ENCODE data around the gene RAB38.

The RAB38 gene

GRCh38 chr11:88179141-88179540, 3.9 kb upstream of the RAB38 start:
- Histone ChIP-seq H3K27ac (ENCODE audit: low read depth, low read length) (no peak overlapping the region), H3K36me3 (ENCODE audit: control insufficient read depth in 1 of 2, insufficient read depth in 2 of 2, low read length in 2 of 2) (no peaks in the 10 kb centered on the region), H3K4me1 (ENCODE audit: control insufficient read depth in 1 of 2, insufficient read depth in 2 of 2, low read length in 2 of 2) (peaks cover under 1 to 7% of the 10 kb centered on the region in 2 experiments), H2BK12ac (ENCODE audit: low read length) (no peak overlapping the region), H3K9me3 (ENCODE audit: insufficient read depth, low read depth, low read length) (no peaks in the 10 kb centered on the region), H2AFZ (ENCODE audit: insufficient read depth, low read length, poor library complexity) (no peak overlapping the region), H3K9ac (ENCODE audit: low read length) (no peak overlapping the region), H3K4ac (ENCODE audit: low read depth, low read length) (no peak overlapping the region), H3K14ac (ENCODE audit: low read length) (no peak overlapping the region), H3K18ac (ENCODE audit: low read length) (no peak overlapping the region), H3K4me3 (ENCODE audit: low read depth, low read length) (no peak overlapping the region), H4K8ac (ENCODE audit: low read depth, low read length) (no peak overlapping the region), H2AK5ac (ENCODE audit: low read length) (no peak overlapping the region), H3K79me1 (ENCODE audit: low read length) (no peaks in the 10 kb centered on the region), H3K27me3 (ENCODE audit: insufficient read depth, low read length) (no peaks in the 10 kb centered on the region), H3K79me2 (ENCODE audit: control insufficient read depth, insufficient read depth, low read length, poor library complexity) (no peaks in the 10 kb centered on the region), H4K12ac (ENCODE audit: low read depth, low read length) (no peak overlapping the region), H3K4me2 (ENCODE audit: low read length) (no peak overlapping the region), H2BK120ac (ENCODE audit: insufficient read depth, low read length, poor library complexity) (no peak overlapping the region), H3K23ac (ENCODE audit: low read length) (no peak overlapping the region), H4K91ac (ENCODE audit: low read depth, low read length) (no peak overlapping the region), H2BK5ac (ENCODE audit: low read depth, low read length, poor library complexity) (no peak overlapping the region)
- WGBS (ENCODE audit: extremely low coverage, insufficient coverage, insufficient read length) = no CpG with 5 or more reads among the region's 2 CpGs
- no peak for DNase-seq

GRCh38 chr11:88178191-88178590, 2.9 kb upstream of the RAB38 start:
- H3K4me3 ChIP-seq (ENCODE audit: low read depth, low read length) = no peak overlapping the region
- no peak overlapping the region for H3K9ac ChIP-seq (ENCODE audit: low read length)
- no peak overlapping the region for H3K4ac ChIP-seq (ENCODE audit: low read depth, low read length)
- H3K27ac ChIP-seq (ENCODE audit: low read depth, low read length) = no peak overlapping the region
- H3K9me3 ChIP-seq (ENCODE audit: insufficient read depth, low read depth, low read length) = no peaks in the 10 kb centered on the region
- H2BK120ac ChIP-seq (ENCODE audit: insufficient read depth, low read length, poor library complexity) = no peak overlapping the region
- no CpG with 5 or more reads among the region's 4 CpGs for WGBS (ENCODE audit: extremely low coverage, insufficient coverage, insufficient read length)
- no peak overlapping the region for H3K18ac ChIP-seq (ENCODE audit: low read length)
- no peaks in the 10 kb centered on the region for H3K79me2 ChIP-seq (ENCODE audit: control insufficient read depth, insufficient read depth, low read length, poor library complexity)
- H4K12ac ChIP-seq (ENCODE audit: low read depth, low read length) = no peak overlapping the region
- H2AFZ ChIP-seq (ENCODE audit: insufficient read depth, low read length, poor library complexity) = no peak overlapping the region
- no peak overlapping the region for H2BK5ac ChIP-seq (ENCODE audit: low read depth, low read length, poor library complexity)
- no peak for DNase-seq
- H3K14ac ChIP-seq (ENCODE audit: low read length) = no peak overlapping the region
- H3K4me2 ChIP-seq (ENCODE audit: low read length) = no peak overlapping the region
- no peak overlapping the region for H4K91ac ChIP-seq (ENCODE audit: low read depth, low read length)
- no peak overlapping the region for H2AK5ac ChIP-seq (ENCODE audit: low read length)
- H3K4me1 ChIP-seq (ENCODE audit: control insufficient read depth in 1 of 2, insufficient read depth in 2 of 2, low read length in 2 of 2) = peaks cover 3 to 7% of the 10 kb centered on the region in 2 experiments
- no peak overlapping the region for H4K8ac ChIP-seq (ENCODE audit: low read depth, low read length)
- no peak overlapping the region for H3K23ac ChIP-seq (ENCODE audit: low read length)
- H3K27me3 ChIP-seq (ENCODE audit: insufficient read depth, low read length) = no peaks in the 10 kb centered on the region
- H2BK12ac ChIP-seq (ENCODE audit: low read length) = no peak overlapping the region
- no peaks in the 10 kb centered on the region for H3K36me3 ChIP-seq (ENCODE audit: control insufficient read depth in 1 of 2, insufficient read depth in 2 of 2, low read length in 2 of 2)
- H3K79me1 ChIP-seq (ENCODE audit: low read length) = no peaks in the 10 kb centered on the region

GRCh38 chr11:88175569-88176075, 379 bp upstream of the RAB38 start:
- WGBS (ENCODE audit: extremely low coverage, insufficient coverage, insufficient read length) = no CpG with 5 or more reads among the region's 15 CpGs
- no peaks in the 10 kb centered on the region for H3K79me1 ChIP-seq (ENCODE audit: low read length)
- H3K9ac ChIP-seq (ENCODE audit: low read length) = no peak overlapping the region
- no peak overlapping the region for H3K14ac ChIP-seq (ENCODE audit: low read length)
- H4K91ac ChIP-seq (ENCODE audit: low read depth, low read length) = no peak overlapping the region
- peaks cover 6 to 12% of the 10 kb centered on the region in 2 experiments for H3K4me1 ChIP-seq (ENCODE audit: control insufficient read depth in 1 of 2, insufficient read depth in 2 of 2, low read length in 2 of 2)
- H2BK5ac ChIP-seq (ENCODE audit: low read depth, low read length, poor library complexity) = no peak overlapping the region
- peak overlapping the region; percentile 100 for H3K4me2 ChIP-seq (ENCODE audit: low read length)
- H3K9me3 ChIP-seq (ENCODE audit: insufficient read depth, low read depth, low read length) = no peaks in the 10 kb centered on the region
- no peak overlapping the region for H2AK5ac ChIP-seq (ENCODE audit: low read length)
- H3K27ac ChIP-seq (ENCODE audit: low read depth, low read length) = no peak overlapping the region
- DNase-seq = no peak
- no peak overlapping the region for H3K18ac ChIP-seq (ENCODE audit: low read length)
- H3K27me3 ChIP-seq (ENCODE audit: insufficient read depth, low read length) = no peaks in the 10 kb centered on the region
- H2AFZ ChIP-seq (ENCODE audit: insufficient read depth, low read length, poor library complexity) = no peak overlapping the region
- no peaks in the 10 kb centered on the region for H3K79me2 ChIP-seq (ENCODE audit: control insufficient read depth, insufficient read depth, low read length, poor library complexity)
- H3K23ac ChIP-seq (ENCODE audit: low read length) = no peak overlapping the region
- no peak overlapping the region for H2BK12ac ChIP-seq (ENCODE audit: low read length)
- H3K4me3 ChIP-seq (ENCODE audit: low read depth, low read length) = no peak overlapping the region
- H3K4ac ChIP-seq (ENCODE audit: low read depth, low read length) = no peak overlapping the region
- no peak overlapping the region for H4K12ac ChIP-seq (ENCODE audit: low read depth, low read length)
- H3K36me3 ChIP-seq (ENCODE audit: control insufficient read depth in 1 of 2, insufficient read depth in 2 of 2, low read length in 2 of 2) = no peaks in the 10 kb centered on the region
- H2BK120ac ChIP-seq (ENCODE audit: insufficient read depth, low read length, poor library complexity) = no peak overlapping the region
- no peak overlapping the region for H4K8ac ChIP-seq (ENCODE audit: low read depth, low read length)

- no peaks in the 10 kb centered on the region for H3K9me3 ChIP-seq (ENCODE audit: insufficient read depth, low read depth, low read length)
- no CpG with 5 or more reads among the region's 3 CpGs for WGBS (ENCODE audit: extremely low coverage, insufficient coverage, insufficient read length)
- H2AK5ac ChIP-seq (ENCODE audit: low read length) = no peak overlapping the region
- H3K4ac ChIP-seq (ENCODE audit: low read depth, low read length) = no peak overlapping the region
- H2BK5ac ChIP-seq (ENCODE audit: low read depth, low read length, poor library complexity) = no peak overlapping the region
- H3K4me1 ChIP-seq (ENCODE audit: control insufficient read depth in 1 of 2, insufficient read depth in 2 of 2, low read length in 2 of 2) = peaks cover 6 to 12% of the 10 kb centered on the region in 2 experiments
- no peaks in the 10 kb centered on the region for H3K79me2 ChIP-seq (ENCODE audit: control insufficient read depth, insufficient read depth, low read length, poor library complexity)
- no peaks in the 10 kb centered on the region for H3K36me3 ChIP-seq (ENCODE audit: control insufficient read depth in 1 of 2, insufficient read depth in 2 of 2, low read length in 2 of 2)
- H3K14ac ChIP-seq (ENCODE audit: low read length) = no peak overlapping the region
- H3K4me2 ChIP-seq (ENCODE audit: low read length) = no peak overlapping the region
- no peak overlapping the region for H2BK120ac ChIP-seq (ENCODE audit: insufficient read depth, low read length, poor library complexity)
- H4K91ac ChIP-seq (ENCODE audit: low read depth, low read length) = no peak overlapping the region
- H3K18ac ChIP-seq (ENCODE audit: low read length) = no peak overlapping the region
- no peaks in the 10 kb centered on the region for H3K79me1 ChIP-seq (ENCODE audit: low read length)
- no peak overlapping the region for H4K12ac ChIP-seq (ENCODE audit: low read depth, low read length)
- H2BK12ac ChIP-seq (ENCODE audit: low read length) = no peak overlapping the region
- H4K8ac ChIP-seq (ENCODE audit: low read depth, low read length) = no peak overlapping the region
- H3K27ac ChIP-seq (ENCODE audit: low read depth, low read length) = no peak overlapping the region
- no peak overlapping the region for H3K4me3 ChIP-seq (ENCODE audit: low read depth, low read length)
- H3K23ac ChIP-seq (ENCODE audit: low read length) = no peak overlapping the region
- H2AFZ ChIP-seq (ENCODE audit: insufficient read depth, low read length, poor library complexity) = no peak overlapping the region
- H3K27me3 ChIP-seq (ENCODE audit: insufficient read depth, low read length) = no peaks in the 10 kb centered on the region
- H3K9ac ChIP-seq (ENCODE audit: low read length) = no peak overlapping the region
- no peak for DNase-seq
Observed at GRCh38 chr11:88173956-88174355, 1.3 kb downstream of the RAB38 start.

Data from trophoblast cell (in vitro differentiated cells and primary cell).